ENCODE measurements around the gene KNOP1. TPM values are rescaled to one million over a fixed set of nuclear protein-coding genes. Genes with fewer than 3 reads are reported as not detected.

The KNOP1 gene
- total RNA-seq, 2 experiments from 2014 or later: 19.7 to 33.2 TPM

GRCh38 chr16:19688396-19689024, 29.5 kb downstream of the KNOP1 start:
- Histone ChIP-seq H3K27ac (ENCODE audit: low read depth, low read length, poor library complexity, severe bottlenecking) (no peak overlapping the region), H3K79me2 (ENCODE audit: insufficient read depth, low read depth, low read length) (no peaks in the 10 kb centered on the region), H3K36me3 (ENCODE audit: insufficient read depth, low read length) (peaks cover 43% of the 10 kb centered on the region), H3K9me3 (ENCODE audit: low read length) (no peaks in the 10 kb centered on the region), H3K9me2 (ENCODE audit: insufficient read depth, low read length) (no peaks in the 10 kb centered on the region), H3K4me3 (ENCODE audit: low read depth, low read length, poor library complexity, severe bottlenecking) (no peak overlapping the region), H4K20me1 (ENCODE audit: insufficient read depth, low read length) (no peaks in the 10 kb centered on the region), H3K4me1 (ENCODE audit: insufficient read depth, low read length, poor library complexity, severe bottlenecking) (no peaks in the 10 kb centered on the region), H2AFZ (ENCODE audit: low read length) (no peak overlapping the region), H3K4me2 (ENCODE audit: low read length) (no peak overlapping the region)
- TF ChIP-seq CTCF (conservative IDR thresholded peaks at IDR 0.05; ENCODE audit: low read length) (no peak), EZH2phosphoT487 (IDR thresholded peaks at IDR 0.05; ENCODE audit: borderline replicate concordance, low read depth, low read length) (no peak)
- no TSS peak for BruUV-seq (replicated peaks)
- no peak for DNase-seq (ENCODE audit: low spot score)
- intact Hi-C loops (cut with micrococcal nuclease; ENCODE audit: unreplicated experiment): no loop called here
- ChIA-PET POLR2A (interaction anchor here (1.0 kb wide), 1 partner anchor 35 kb away, joined by 3 read pairs; no protein-coding TSS in a partner anchor), CTCF (ENCODE audit: unreplicated experiment) (no interaction called here)

- no peak for DNase-seq (ENCODE audit: low spot score)
- H3K36me3 ChIP-seq (ENCODE audit: insufficient read depth, low read length): peaks cover 47% of the 10 kb centered on the region
- H3K4me3 ChIP-seq (ENCODE audit: low read depth, low read length, poor library complexity, severe bottlenecking): no peak overlapping the region
- H3K27ac ChIP-seq (ENCODE audit: low read depth, low read length, poor library complexity, severe bottlenecking): no peak overlapping the region
- BruUV-seq (replicated peaks): no TSS peak
- ChIA-PET CTCF (ENCODE audit: unreplicated experiment) (no interaction called here), POLR2A (no interaction called here)
- no peaks in the 10 kb centered on the region for H4K20me1 ChIP-seq (ENCODE audit: insufficient read depth, low read length)
- H3K9me2 ChIP-seq (ENCODE audit: insufficient read depth, low read length): no peaks in the 10 kb centered on the region
- intact Hi-C loops (cut with micrococcal nuclease; ENCODE audit: unreplicated experiment): no loop called here
- no peaks in the 10 kb centered on the region for H3K79me2 ChIP-seq (ENCODE audit: insufficient read depth, low read depth, low read length)
- H3K4me2 ChIP-seq (ENCODE audit: low read length): no peak overlapping the region
- no peaks in the 10 kb centered on the region for H3K9me3 ChIP-seq (ENCODE audit: low read length)
- H3K4me1 ChIP-seq (ENCODE audit: insufficient read depth, low read length, poor library complexity, severe bottlenecking): no peaks in the 10 kb centered on the region
- TF ChIP-seq EZH2phosphoT487 (IDR thresholded peaks at IDR 0.05; ENCODE audit: borderline replicate concordance, low read depth, low read length): no peak
- H2AFZ ChIP-seq (ENCODE audit: low read length): no peak overlapping the region
Measured at GRCh38 chr16:19687279-19687678, 30.7 kb downstream of the KNOP1 start.

GRCh38 chr16:19685176-19685575, 32.9 kb downstream of the KNOP1 start:
- Histone ChIP-seq H3K36me3 (ENCODE audit: insufficient read depth, low read length) (peaks cover 36% of the 10 kb centered on the region), H3K4me3 (ENCODE audit: low read depth, low read length, poor library complexity, severe bottlenecking) (no peak overlapping the region), H3K4me1 (ENCODE audit: insufficient read depth, low read length, poor library complexity, severe bottlenecking) (no peaks in the 10 kb centered on the region), H4K20me1 (ENCODE audit: insufficient read depth, low read length) (no peaks in the 10 kb centered on the region), H3K79me2 (ENCODE audit: insufficient read depth, low read depth, low read length) (no peaks in the 10 kb centered on the region), H3K9me3 (ENCODE audit: low read length) (no peaks in the 10 kb centered on the region), H3K27ac (ENCODE audit: low read depth, low read length, poor library complexity, severe bottlenecking) (no peak overlapping the region), H3K4me2 (ENCODE audit: low read length) (no peak overlapping the region), H2AFZ (ENCODE audit: low read length) (no peak overlapping the region), H3K9me2 (ENCODE audit: insufficient read depth, low read length) (no peaks in the 10 kb centered on the region)
- ChIA-PET POLR2A (no interaction called here), CTCF (ENCODE audit: unreplicated experiment) (no interaction called here)
- TF ChIP-seq EZH2phosphoT487 (IDR thresholded peaks at IDR 0.05; ENCODE audit: borderline replicate concordance, low read depth, low read length): no peak
- no peak for TF ChIP-seq CTCF (conservative IDR thresholded peaks at IDR 0.05; ENCODE audit: low read length)
- TSS peak; percentile 51 for BruUV-seq (replicated peaks)
- no peak for DNase-seq (ENCODE audit: low spot score)
- intact Hi-C loops (cut with micrococcal nuclease; ENCODE audit: unreplicated experiment): no loop called here

Measured in OCI-LY7 (cell line).